H1 (cell line): ENCODE results near the gene NEK10. TPM values are rescaled to one million over a fixed set of nuclear protein-coding genes. Genes with fewer than 3 reads are reported as not detected.

ENCODE experiments used
- CTCF ChIA-PET: fragments of 300-600 bp; sonication (Branson Sonifier 250); formaldehyde crosslinking; loops from one replicate; lab custom pipeline; 2021; ENCODE audit not compliant: partially characterized antibody; lab: Charles Lee
- POLR2A ChIA-PET: fragments of 300-600 bp; sonication (Branson Sonifier 250); formaldehyde crosslinking; loops from one replicate; lab custom pipeline; 2021; ENCODE audit warnings: inconsistent platforms; ENCODE audit not compliant: partially characterized antibody; lab: Charles Lee
- DNase-seq, 2 experiments: peaks; one replicate each; pipeline versions ENCODE4 v3.0.0 to v3.0.0-alpha.2; 2010 to 2022; ENCODE audit warnings: low spot score in 2 of 2, low read depth in 1 of 2, mixed read lengths in 1 of 2
- FAIRE-seq: peaks from 2 replicates; lab custom pipeline; 2011; peaks lifted over from hg19 to GRCh38; lab: Jason Lieb, UNC
- H2AFZ ChIP-seq: 2 replicates; pipeline ENCODE4 v1.8.1; 2012; ENCODE audit warnings: low read length, inconsistent platforms
- H2AK5ac ChIP-seq: 2 replicates; pipeline ENCODE4 v1.6.1; 2013; ENCODE audit warnings: low read depth, low read length
- H2BK120ac ChIP-seq: replicated peaks from 2 replicates; pipeline ENCODE3; 2013; ENCODE audit warnings: low read depth, low read length, inconsistent platforms
- H2BK12ac ChIP-seq: 2 replicates; pipeline ENCODE4 v1.6.1; 2013; ENCODE audit warnings: low read depth, low read length
- H2BK15ac ChIP-seq: 2 replicates; pipeline ENCODE4 v1.6.1; 2013; ENCODE audit warnings: low read length
- H2BK20ac ChIP-seq: 2 replicates; pipeline ENCODE4 v1.6.1; 2013; ENCODE audit warnings: low read length
- H2BK5ac ChIP-seq: 2 replicates; pipeline ENCODE4 v1.6.1; 2013; ENCODE audit warnings: low read depth, low read length
- H3K14ac ChIP-seq: 2 replicates; pipeline ENCODE4 v1.6.1; 2013; ENCODE audit warnings: inconsistent platforms; ENCODE audit not compliant: insufficient read length
- H3K18ac ChIP-seq: 2 replicates; pipeline ENCODE4 v1.6.1; 2013; ENCODE audit warnings: low read length; ENCODE audit errors: extremely low read depth
- H3K23ac ChIP-seq: 2 replicates; pipeline ENCODE4 v1.6.1; 2013; ENCODE audit warnings: inconsistent platforms; ENCODE audit not compliant: insufficient read length
- H3K23me2 ChIP-seq: 2 replicates; pipeline ENCODE4 v1.6.1; 2013; ENCODE audit warnings: low read depth, low read length
- H3K27ac ChIP-seq: 2 replicates; pipeline ENCODE4 v1.6.1; 2011; ENCODE audit warnings: low read depth, low read length, inconsistent platforms
- H3K27me3 ChIP-seq, 4 experiments: replicated peaks in 1 of 4; 1 replicate in 1 of 4; 2 replicates in 3 of 4; pipeline versions ENCODE4 v1.6.1 to v1.8.1; 2011 to 2013; ENCODE audit warnings: low read length in 3 of 4, mild to moderate bottlenecking in 3 of 4, inconsistent platforms in 2 of 4, mixed read lengths in 2 of 4, moderate library complexity in 1 of 4; ENCODE audit not compliant: control insufficient read depth in 3 of 4, insufficient read depth in 3 of 4; ENCODE audit errors: extremely low read depth in 1 of 4
- H3K36me3 ChIP-seq, 4 experiments: 2 replicates each; pipeline versions ENCODE4 v1.6.1 to v1.8.1; 2011 to 2013; ENCODE audit warnings: mild to moderate bottlenecking in 4 of 4, low read length in 3 of 4, moderate library complexity in 2 of 4, control low read depth in 1 of 4, inconsistent platforms in 1 of 4; ENCODE audit not compliant: insufficient read depth in 4 of 4, control insufficient read depth in 2 of 4
- H3K4ac ChIP-seq: replicated peaks from 2 replicates; pipeline ENCODE3; 2013; ENCODE audit warnings: low read length, low read depth, mixed read lengths, inconsistent platforms; ENCODE audit not compliant: insufficient read length
- H3K4me1 ChIP-seq, 4 experiments: replicated peaks in 1 of 4; 1 replicate in 1 of 4; 2 replicates in 3 of 4; pipeline versions ENCODE4 v1.6.1 to v1.8.1; 2011 to 2013; ENCODE audit warnings: low read length in 3 of 4, inconsistent platforms in 2 of 4, mixed read lengths in 1 of 4; ENCODE audit not compliant: insufficient read depth in 4 of 4, control insufficient read depth in 3 of 4
- H3K4me2 ChIP-seq, 2 experiments: 2 replicates each; pipeline versions ENCODE4 v1.6.1 to v1.8.1; 2011 to 2013; ENCODE audit warnings: low read depth in 2 of 2, low read length in 2 of 2, control low read depth in 1 of 2, inconsistent platforms in 1 of 2, mild to moderate bottlenecking in 1 of 2; ENCODE audit not compliant: insufficient read depth in 1 of 2
- H3K4me3 ChIP-seq, 4 experiments: fragments of 200-600, 300-600 bp in 1 of 4; sonication (generic), shearing (Covaris generic), sonication (Bioruptor Twin) in 1 of 4; 2 replicates each; pipeline versions ENCODE4 v1.5.1 to v1.8.1; 2011 to 2016; ENCODE audit warnings: low read length in 4 of 4, low read depth in 3 of 4, control low read depth in 2 of 4, inconsistent platforms in 2 of 4, mild to moderate bottlenecking in 2 of 4, mixed read lengths in 1 of 4, moderate library complexity in 1 of 4; ENCODE audit not compliant: insufficient read depth in 2 of 4; ENCODE audit errors: extremely low read depth in 1 of 4
- H3K56ac ChIP-seq: replicated peaks from 2 replicates; pipeline ENCODE3; 2013; ENCODE audit warnings: low read depth, mild to moderate bottlenecking, mixed read lengths, low read length, inconsistent platforms; ENCODE audit not compliant: insufficient read length
- H3K79me1 ChIP-seq: 2 replicates; pipeline ENCODE4 v1.6.1; 2013; ENCODE audit warnings: low read depth, low read length, control low read depth
- H3K79me2 ChIP-seq, 2 experiments: 2 replicates each; pipeline versions ENCODE4 v1.6.1 to v1.8.1; 2012 to 2013; ENCODE audit warnings: low read length in 2 of 2, mild to moderate bottlenecking in 2 of 2, inconsistent platforms in 1 of 2; ENCODE audit not compliant: insufficient read depth in 2 of 2, control insufficient read depth in 1 of 2
- H3K9ac ChIP-seq, 4 experiments: replicated peaks in 1 of 4; 1 replicate in 1 of 4; 2 replicates in 3 of 4; pipeline versions ENCODE4 v1.6.1 to v1.8.1; 2011 to 2013; ENCODE audit warnings: low read depth in 3 of 4, low read length in 3 of 4, control low read depth in 2 of 4, mild to moderate bottlenecking in 2 of 4, moderate library complexity in 2 of 4, inconsistent platforms in 1 of 4; ENCODE audit errors: extremely low read depth in 1 of 4
- H3K9me3 ChIP-seq, 2 experiments: 2 replicates each; pipeline versions ENCODE4 v1.6.1 to v1.8.1; 2012 to 2013; ENCODE audit warnings: mild to moderate bottlenecking in 2 of 2, moderate library complexity in 2 of 2, control low read depth in 1 of 2, inconsistent platforms in 1 of 2, low read depth in 1 of 2, low read length in 1 of 2, mixed read lengths in 1 of 2; ENCODE audit not compliant: insufficient read depth in 2 of 2
- H4K20me1 ChIP-seq, 2 experiments: replicated peaks in 1 of 2; 2 replicates each; pipeline versions ENCODE3 to v1.8.1; 2011 to 2013; ENCODE audit warnings: inconsistent platforms in 2 of 2, low read length in 2 of 2, mild to moderate bottlenecking in 1 of 2; ENCODE audit not compliant: insufficient read depth in 2 of 2, control insufficient read depth in 1 of 2
- H4K5ac ChIP-seq: 2 replicates; pipeline ENCODE4 v1.6.1; 2013; ENCODE audit warnings: low read length, low read depth, mixed read lengths, inconsistent platforms; ENCODE audit not compliant: insufficient read length
- H4K8ac ChIP-seq: 2 replicates; pipeline ENCODE4 v1.8.0; 2013; ENCODE audit warnings: mild to moderate bottlenecking, moderate library complexity, low read length, inconsistent platforms; ENCODE audit not compliant: insufficient read depth; ENCODE audit errors: extremely low read depth
- H4K91ac ChIP-seq: replicated peaks from 2 replicates; pipeline ENCODE3; 2013; ENCODE audit warnings: low read length, mixed read lengths, inconsistent platforms; ENCODE audit not compliant: insufficient read length
- BRCA1 ChIP-seq: IDR thresholded peaks from 2 replicates; pipeline ENCODE4 v1.6.1; 2012; ENCODE audit warnings: low read depth, low read length, improper control_type of control experiment
- CEBPB ChIP-seq: IDR thresholded peaks from 2 replicates; pipeline ENCODE4 v1.6.1; 2012; ENCODE audit warnings: low read depth, low read length
- JUN ChIP-seq: IDR thresholded peaks from 2 replicates; pipeline ENCODE4 v1.6.1; 2011; ENCODE audit warnings: low read depth, mild to moderate bottlenecking, improper control_type of control experiment, low read length
- RAD21 ChIP-seq, 2 experiments: IDR thresholded peaks in 1 of 2; conservative IDR thresholded peaks in 1 of 2; 2 replicates each; pipeline ENCODE4 v1.6.1; 2011; ENCODE audit warnings: low read depth in 2 of 2, low read length in 2 of 2, improper control_type of control experiment in 1 of 2, inconsistent platforms in 1 of 2, mild to moderate bottlenecking in 1 of 2, moderate library complexity in 1 of 2
- RBBP5 ChIP-seq: IDR thresholded peaks from 2 replicates; pipeline ENCODE4 v1.7.1; 2012; ENCODE audit warnings: low read depth, mild to moderate bottlenecking, inconsistent platforms, low read length, moderate library complexity, borderline replicate concordance
- SAP30 ChIP-seq: fragments of 300-600 bp; sonication (generic); IDR thresholded peaks from 2 replicates; pipeline ENCODE4 v1.7.1; 2012; ENCODE audit warnings: low read length, moderate library complexity, mild to moderate bottlenecking, inconsistent platforms; ENCODE audit not compliant: insufficient read depth, insufficient replicate concordance
- SIN3A ChIP-seq, 2 experiments: IDR thresholded peaks in 1 of 2; conservative IDR thresholded peaks in 1 of 2; 2 replicates each; pipeline ENCODE4 v1.6.1; 2011 to 2012; ENCODE audit warnings: low read length in 2 of 2, improper control_type of control experiment in 1 of 2, low read depth in 1 of 2, mild to moderate bottlenecking in 1 of 2
- TAF1 ChIP-seq: IDR thresholded peaks from 2 replicates; pipeline ENCODE4 v1.6.1; 2011; ENCODE audit warnings: mild to moderate bottlenecking, low read depth, low read length
- YY1 ChIP-seq: IDR thresholded peaks from 2 replicates; pipeline ENCODE4 v1.6.1; 2011; ENCODE audit warnings: low read depth, mild to moderate bottlenecking, low read length
- ZNF274 ChIP-seq: IDR thresholded peaks from 2 replicates; pipeline ENCODE4 v1.7.0; 2012; ENCODE audit warnings: low read length, borderline replicate concordance; ENCODE audit errors: extremely low read depth
- WGBS, 2 experiments: shearing (Covaris generic) in 1 of 2; methylation state at CpG; one replicate each; pipeline versions ENCODE4 v1.1.6 to v1.1.7; 2013 to 2015; ENCODE audit warnings: low lambda C conversion rate in 2 of 2, mixed read lengths in 2 of 2, inconsistent platforms in 1 of 2, low coverage in 1 of 2, missing lambda C conversion rate in 1 of 2; ENCODE audit not compliant: insufficient replicate concordance in 2 of 2, insufficient coverage in 1 of 2, insufficient read length in 1 of 2; ENCODE audit errors: extremely low coverage in 1 of 2, missing lambda C conversion rate in 1 of 2; 5-methylcytosine and 5-hydroxymethylcytosine counted together
- polyA plus RNA-seq, 7 experiments: library from polyadenylated mRNA; depleted of rRNA in 3 of 7; stranded (reverse) in 5 of 7; unstranded in 2 of 7; fragments of >200 nt in 5 of 7; fragments of 200-250 nt in 2 of 7; gene quantifications; 1 replicate in 5 of 7; 2 replicates in 1 of 7; 4 replicates in 1 of 7; pipeline versions ENCODE4 v1.2.1 to v1.2.3, GENCODE V29; 2011 to 2013; ENCODE audit warnings: missing spikeins in 2 of 7, mixed read lengths in 2 of 7
- total RNA-seq: library from RNA; stranded (reverse); fragmentation: NEBNext Ultra II Directional; extraction: Animal tissue kit (Norgen Biotek cat#: 25700); gene quantifications from 2 replicates; pipeline ENCODE4 v1.2.1, GENCODE V29; 2021
- TF ChIP-seq, protein P1 (sequence below): IDR thresholded peaks from 2 replicates; pipeline ENCODE4 v1.6.1; 2011; ENCODE audit warnings: low read length, improper control_type of control experiment

Gene NEK10
- total and polyA plus RNA-seq, 2 of the 8 experiments (the other 6 are each of a cell fraction or from before 2014, with no cell fraction given): 0.18 to 0.50 TPM

DNA sequence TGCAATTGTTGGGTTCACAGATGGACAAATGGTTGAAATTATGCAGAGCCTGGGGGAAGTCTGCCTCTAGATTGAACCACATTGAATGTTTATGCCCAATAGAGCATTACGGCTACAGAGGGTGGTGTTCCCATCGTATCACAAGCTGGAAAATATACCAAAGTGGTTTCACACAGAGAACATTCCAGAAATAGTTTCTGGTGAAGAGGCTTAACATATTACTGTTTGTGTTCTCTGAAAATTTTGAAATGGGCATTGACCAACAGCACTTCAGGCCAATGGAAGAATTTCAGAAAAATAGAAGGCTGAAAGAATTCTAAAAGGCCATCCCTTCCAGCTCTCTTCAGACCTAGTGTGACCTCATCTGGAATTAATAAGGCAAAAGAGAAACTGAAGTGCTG lies 203.9 kb downstream of the NEK10 start:
- FAIRE-seq (no peak), DNase-seq (no peak)
- no peaks in the 10 kb centered on the region for H3K27me3 ChIP-seq
- no peak overlapping the region for H3K23ac ChIP-seq
- H3K79me1 ChIP-seq: no peaks in the 10 kb centered on the region
- no peaks in the 10 kb centered on the region for H3K36me3 ChIP-seq
- H3K18ac ChIP-seq: no peak overlapping the region
- no peak overlapping the region for H3K4me3 ChIP-seq
- H3K79me2 ChIP-seq: no peaks in the 10 kb centered on the region
- 82% methylated on average over 2 of the region's 2 CpGs; no CpG with 5 or more reads in 1 of the 2 experiments for WGBS, 2 experiments
- no peak overlapping the region for H3K4me2 ChIP-seq
- no peaks in the 10 kb centered on the region for H3K4me1 ChIP-seq
- H3K56ac ChIP-seq: no peak overlapping the region
- H3K9me3 ChIP-seq: no peaks in the 10 kb centered on the region
- no peak overlapping the region for H2BK15ac ChIP-seq
- no peak overlapping the region for H3K27ac ChIP-seq
- H4K20me1 ChIP-seq: no peaks in the 10 kb centered on the region
- H4K91ac ChIP-seq: no peak overlapping the region
- no peak overlapping the region for H2BK5ac ChIP-seq
- TF ChIP-seq RAD21 (IDR thresholded peaks at IDR 0.05 in 1 of 2, conservative IDR thresholded peaks at IDR 0.05 in 1 of 2; ENCODE audit: low read depth in 2 of 2, low read length in 2 of 2) (no peak), YY1 (no peak), TAF1 (no peak), BRCA1 (no peak), ZNF274 (no peak), RBBP5 (no peak), SAP30 (no peak), JUN (no peak), SIN3A (conservative IDR thresholded peaks at IDR 0.05 in 1 of 2, IDR thresholded peaks at IDR 0.05 in 1 of 2; ENCODE audit: low read depth in 1 of 2, low read length in 2 of 2) (no peak), CEBPB (no peak)
- TF ChIP-seq, protein P1, sequence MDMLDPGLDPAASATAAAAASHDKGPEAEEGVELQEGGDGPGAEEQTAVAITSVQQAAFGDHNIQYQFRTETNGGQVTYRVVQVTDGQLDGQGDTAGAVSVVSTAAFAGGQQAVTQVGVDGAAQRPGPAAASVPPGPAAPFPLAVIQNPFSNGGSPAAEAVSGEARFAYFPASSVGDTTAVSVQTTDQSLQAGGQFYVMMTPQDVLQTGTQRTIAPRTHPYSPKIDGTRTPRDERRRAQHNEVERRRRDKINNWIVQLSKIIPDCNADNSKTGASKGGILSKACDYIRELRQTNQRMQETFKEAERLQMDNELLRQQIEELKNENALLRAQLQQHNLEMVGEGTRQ: no peak
- no peak overlapping the region for H3K9ac ChIP-seq
- H2BK12ac ChIP-seq: no peak overlapping the region
- CTCF ChIA-PET: interaction anchor here (1.1 to 1.3 kb wide), 3 partner anchors 10 to 88 kb away, joined by 3 to 4 read pairs (median 4); no protein-coding TSS in a partner anchor
- no peak overlapping the region for H4K5ac ChIP-seq
- no peak overlapping the region for H2AK5ac ChIP-seq
- no peak overlapping the region for H3K4ac ChIP-seq
- H2BK120ac ChIP-seq: no peak overlapping the region
- POLR2A ChIA-PET: no interaction called here
- no peak overlapping the region for H3K14ac ChIP-seq
- no peak overlapping the region for H4K8ac ChIP-seq
- no peak overlapping the region for H2AFZ ChIP-seq
- no peak overlapping the region for H2BK20ac ChIP-seq
- H3K23me2 ChIP-seq: no peaks in the 10 kb centered on the region
